ENCODE data around the gene DDR2. TPM values are rescaled to one million over a fixed set of nuclear protein-coding genes. Genes with fewer than 3 reads are reported as not detected.

DDR2 gene
- total RNA-seq, 1 experiment from 2014 or later = 1.9 TPM

GRCh38 chr1:162617513-162617912 is 14.8 kb upstream of the DDR2 start:
- Histone ChIP-seq H3K4me1 (ENCODE audit: control insufficient read depth, insufficient read depth, low read length) (peaks cover 5% of the 10 kb centered on the region; the same call in 1 of the 2 replicates), H3K27me3 (ENCODE audit: control insufficient read depth, insufficient read depth, low read length) (no peaks in the 10 kb centered on the region), H3K36me3 (ENCODE audit: control insufficient read depth, insufficient read depth, low read length) (no peaks in the 10 kb centered on the region), H3K9me3 (ENCODE audit: control insufficient read depth, insufficient read depth, low read depth, low read length) (peaks cover 5% of the 10 kb centered on the region; the same call in 1 of the 2 replicates), H3K27ac (ENCODE audit: low read length) (no peak overlapping the region), H3K4me3 (ENCODE audit: low read depth in 2 of 2, low read length in 2 of 2) (no peak overlapping the region)
- in situ Hi-C loops (cut with HindIII; ENCODE audit: low pct_unique_long_range_greater_than_20kb, low sequenced_read_pairs) (no loop called here), intact Hi-C loops (cut with micrococcal nuclease; ENCODE audit: unreplicated experiment) (no loop called here)
- no peak for ATAC-seq
- CTCF ChIA-PET = interaction anchor here (0.6 kb wide), 1 partner anchor 105 kb away, joined by 9 read pairs; no protein-coding TSS in a partner anchor
- no peak for DNase-seq (ENCODE audit: low read depth, low spot score)
- TF ChIP-seq REST (IDR thresholded peaks at IDR 0.05; ENCODE audit: insufficient read depth in 1 of 2, low read depth in 2 of 2, low read length in 1 of 2) (no peak), SIN3A (IDR thresholded peaks at IDR 0.05; ENCODE audit: borderline replicate concordance, insufficient read depth, low read depth, low read length) (no peak), CTCF (IDR thresholded peaks at IDR 0.05) (no peak), TCF7L2 (IDR thresholded peaks at IDR 0.05; ENCODE audit: low read depth, low read length) (no peak), POLR2AphosphoS5 (IDR thresholded peaks at IDR 0.05; ENCODE audit: low read depth, low read length) (no peak)
- BruUV-seq (replicated peaks) = no TSS peak
- POLR2A ChIA-PET = no interaction called here

GRCh38 chr1:162619076-162619475 is 13.2 kb upstream of the DDR2 start:
- no peak for TF ChIP-seq POLR2AphosphoS5 (IDR thresholded peaks at IDR 0.05; ENCODE audit: low read depth, low read length)
- TF ChIP-seq CTCF (IDR thresholded peaks at IDR 0.05) = no peak
- no peak for TF ChIP-seq TCF7L2 (IDR thresholded peaks at IDR 0.05; ENCODE audit: low read depth, low read length)
- no peak for TF ChIP-seq SIN3A (IDR thresholded peaks at IDR 0.05; ENCODE audit: borderline replicate concordance, insufficient read depth, low read depth, low read length)
- no peak for TF ChIP-seq REST (IDR thresholded peaks at IDR 0.05; ENCODE audit: insufficient read depth in 1 of 2, low read depth in 2 of 2, low read length in 1 of 2)
- H3K4me1 ChIP-seq (ENCODE audit: control insufficient read depth, insufficient read depth, low read length) = no peaks in the 10 kb centered on the region
- ChIA-PET CTCF (no interaction called here), POLR2A (no interaction called here)
- no peak for DNase-seq (ENCODE audit: low read depth, low spot score)
- H3K4me3 ChIP-seq (ENCODE audit: low read depth in 2 of 2, low read length in 2 of 2) = no peak overlapping the region
- BruUV-seq (replicated peaks) = no TSS peak
- in situ Hi-C loops (cut with HindIII; ENCODE audit: low pct_unique_long_range_greater_than_20kb, low sequenced_read_pairs) = no loop called here
- intact Hi-C loops (cut with micrococcal nuclease; ENCODE audit: unreplicated experiment) = no loop called here
- peaks cover 5% of the 10 kb centered on the region; the same call in 1 of the 2 replicates for H3K9me3 ChIP-seq (ENCODE audit: control insufficient read depth, insufficient read depth, low read depth, low read length)
- no peak overlapping the region for H3K27ac ChIP-seq (ENCODE audit: low read length)
- H3K27me3 ChIP-seq (ENCODE audit: control insufficient read depth, insufficient read depth, low read length) = no peaks in the 10 kb centered on the region
- ATAC-seq = no peak
- no peaks in the 10 kb centered on the region for H3K36me3 ChIP-seq (ENCODE audit: control insufficient read depth, insufficient read depth, low read length)
